Cardiac fibroblast (primary cell): ENCODE measurements around the gene LSAMP.
A peak's percentile ranks its signal among the peaks of the same experiment; 100 is the strongest.

Experiments used
- DNase-seq, 2 donors: peaks; one replicate each; pipeline versions ENCODE4 v3.0.0 to v3.0.0-alpha.2; 2010; ENCODE audit warnings: low read depth in 2 of 2
- H3K4me3 ChIP-seq, 2 donors: replicated peaks in 1 of 2; 1 replicate in 1 of 2; 2 replicates in 1 of 2; pipeline ENCODE4 v1.5.1; 2011; ENCODE audit warnings: low read depth in 2 of 2, low read length in 2 of 2, mild to moderate bottlenecking in 2 of 2, moderate library complexity in 1 of 2
- TF ChIP-seq, protein P1 (sequence below): IDR thresholded peaks from one replicate; pipeline ENCODE4 v1.5.1; 2011; ENCODE audit warnings: low read depth, mild to moderate bottlenecking, low read length, inconsistent platforms

Gene LSAMP

DNA sequence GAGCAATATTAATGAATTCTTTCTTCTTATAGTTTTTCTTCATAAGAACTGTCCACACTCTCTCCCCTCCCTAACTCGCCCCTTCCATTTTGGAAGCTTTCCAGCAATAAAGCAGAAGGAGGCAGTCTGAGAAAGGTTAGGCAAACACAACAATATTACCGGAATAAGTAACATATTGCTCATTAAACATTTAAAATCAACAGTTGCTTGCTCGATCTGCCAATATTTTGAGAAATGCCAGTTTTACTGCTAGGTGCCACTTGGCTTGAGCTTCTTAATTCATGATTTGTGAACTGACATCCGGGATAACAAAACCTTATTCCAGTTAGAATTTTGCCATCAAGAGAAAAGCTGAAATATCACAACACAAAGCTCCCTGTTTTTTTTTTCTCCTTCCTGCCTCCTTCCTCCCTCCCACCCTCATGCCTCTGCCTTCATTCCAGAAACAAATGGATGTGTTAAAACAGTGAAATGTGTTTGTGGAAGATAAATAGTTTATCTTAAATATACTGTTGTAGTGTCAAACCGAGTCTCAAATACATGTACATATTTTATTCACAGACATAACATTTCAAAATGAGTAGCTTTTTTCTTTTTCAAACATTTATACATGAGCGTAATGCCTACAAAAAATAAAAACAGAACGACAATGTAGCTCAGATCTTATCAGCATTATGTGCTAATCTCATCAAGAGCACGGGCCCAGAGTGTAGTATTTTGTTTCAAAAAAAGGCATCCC is 568.2 kb downstream of the LSAMP start:
- DNase-seq: peak in 1 of 2 donors; percentile 34
- TF ChIP-seq, protein P1, sequence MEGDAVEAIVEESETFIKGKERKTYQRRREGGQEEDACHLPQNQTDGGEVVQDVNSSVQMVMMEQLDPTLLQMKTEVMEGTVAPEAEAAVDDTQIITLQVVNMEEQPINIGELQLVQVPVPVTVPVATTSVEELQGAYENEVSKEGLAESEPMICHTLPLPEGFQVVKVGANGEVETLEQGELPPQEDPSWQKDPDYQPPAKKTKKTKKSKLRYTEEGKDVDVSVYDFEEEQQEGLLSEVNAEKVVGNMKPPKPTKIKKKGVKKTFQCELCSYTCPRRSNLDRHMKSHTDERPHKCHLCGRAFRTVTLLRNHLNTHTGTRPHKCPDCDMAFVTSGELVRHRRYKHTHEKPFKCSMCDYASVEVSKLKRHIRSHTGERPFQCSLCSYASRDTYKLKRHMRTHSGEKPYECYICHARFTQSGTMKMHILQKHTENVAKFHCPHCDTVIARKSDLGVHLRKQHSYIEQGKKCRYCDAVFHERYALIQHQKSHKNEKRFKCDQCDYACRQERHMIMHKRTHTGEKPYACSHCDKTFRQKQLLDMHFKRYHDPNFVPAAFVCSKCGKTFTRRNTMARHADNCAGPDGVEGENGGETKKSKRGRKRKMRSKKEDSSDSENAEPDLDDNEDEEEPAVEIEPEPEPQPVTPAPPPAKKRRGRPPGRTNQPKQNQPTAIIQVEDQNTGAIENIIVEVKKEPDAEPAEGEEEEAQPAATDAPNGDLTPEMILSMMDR: no peak
- H3K4me3 ChIP-seq: no peak overlapping the region

DNA sequence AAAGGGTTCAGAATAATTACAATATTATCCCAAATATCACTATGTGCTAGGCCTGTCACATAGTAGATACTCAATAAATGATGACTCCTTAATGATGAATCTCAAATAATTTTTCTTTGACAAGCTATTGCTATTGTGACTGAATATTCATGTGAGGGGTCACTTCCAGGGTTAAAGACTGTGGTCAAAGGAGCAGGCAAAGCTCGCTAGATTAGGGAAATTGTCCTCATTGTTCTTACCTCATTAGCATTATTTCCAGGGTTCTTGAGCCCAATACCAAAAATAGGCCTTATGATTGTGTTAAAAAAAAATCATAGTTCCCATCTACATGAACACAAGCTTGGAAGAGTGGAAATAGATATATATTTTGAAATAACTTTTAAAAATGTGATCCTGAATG is 569.8 kb downstream of the LSAMP start:
- TF ChIP-seq, protein P1: no peak
- no peak for DNase-seq
- H3K4me3 ChIP-seq: no peak overlapping the region

DNA sequence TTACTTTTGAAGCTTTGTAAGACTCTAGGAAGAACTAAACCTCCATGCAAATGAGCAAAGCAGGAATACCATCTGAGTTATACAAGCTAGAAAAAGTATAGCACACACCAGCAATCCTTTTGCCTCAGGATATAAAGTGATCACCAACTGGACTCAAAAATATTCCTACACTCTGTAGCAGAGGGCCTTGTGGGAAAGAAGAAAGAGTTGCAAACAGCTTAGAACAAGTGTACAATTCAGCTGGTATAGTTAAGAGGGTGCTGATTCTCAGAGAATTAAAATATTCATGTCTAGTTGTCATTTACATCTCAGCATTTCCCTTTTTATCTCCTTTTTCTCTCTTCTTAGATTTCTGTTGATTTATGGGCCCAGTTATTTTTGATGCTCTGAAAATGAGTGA is 573.6 kb downstream of the LSAMP start:
- DNase-seq: no peak
- TF ChIP-seq, protein P1: no peak
- H3K4me3 ChIP-seq: no peak overlapping the region

DNA sequence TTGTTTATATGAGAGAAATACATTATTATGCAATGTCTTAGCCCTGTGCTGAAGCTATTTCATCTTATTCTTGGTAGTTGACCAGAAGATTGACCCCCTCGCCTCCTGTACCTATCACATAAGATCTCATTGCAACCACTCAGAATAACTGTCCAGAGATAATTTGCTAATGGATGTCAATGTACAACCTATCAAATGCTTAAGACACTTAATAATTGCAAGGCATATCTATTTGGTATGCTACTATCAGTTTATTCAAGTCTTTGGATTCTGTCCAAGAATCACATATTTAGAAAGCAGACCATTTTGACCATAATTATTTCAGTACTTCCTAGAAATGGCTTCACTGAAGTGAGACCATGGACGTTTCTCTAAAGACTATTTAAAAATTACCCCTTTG is 580.4 kb downstream of the LSAMP start:
- no peak overlapping the region for H3K4me3 ChIP-seq
- peak in 1 of 2 donors; percentile 1 for DNase-seq
- TF ChIP-seq, protein P1: no peak

DNA sequence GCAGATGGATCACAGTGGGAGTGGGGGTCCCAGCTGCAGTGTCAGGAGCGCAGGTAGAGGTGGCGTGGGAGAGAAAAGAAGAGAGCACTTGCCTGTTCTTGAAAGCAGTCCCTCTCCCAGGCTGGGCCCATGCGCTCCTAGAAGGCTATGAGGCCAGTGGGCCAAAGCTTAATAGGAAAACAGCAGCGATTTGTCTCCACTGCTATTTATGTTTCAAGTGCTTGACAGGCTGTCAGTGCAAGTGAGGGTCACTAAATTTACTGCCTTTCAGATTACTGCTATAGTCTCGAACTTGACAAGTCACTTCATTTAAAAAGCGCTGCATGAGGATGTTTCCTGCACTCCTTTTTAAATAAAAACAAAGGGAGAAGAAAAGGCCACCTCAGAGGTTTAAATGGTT is 582.4 kb downstream of the LSAMP start:
- H3K4me3 ChIP-seq: no peak overlapping the region
- DNase-seq: no peak
- TF ChIP-seq, protein P1: no peak

DNA sequence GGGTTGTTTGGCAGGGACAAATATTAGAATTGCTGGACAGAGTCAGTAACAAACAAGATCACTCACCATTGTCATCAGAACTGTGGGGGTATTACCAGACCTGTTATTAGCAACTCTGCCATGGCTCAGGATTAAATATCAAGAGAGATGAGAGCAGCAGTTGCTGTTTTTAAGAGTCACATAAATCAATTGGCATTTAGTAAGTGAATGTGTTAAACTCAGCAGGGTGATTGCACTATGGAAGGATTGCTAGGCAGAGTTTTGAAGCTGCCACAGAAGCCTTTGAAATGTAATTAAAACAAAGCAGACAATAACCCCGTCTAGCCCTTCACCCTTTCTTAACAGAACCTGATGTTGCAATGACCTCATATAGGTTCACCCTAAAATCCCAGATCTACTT is 583.2 kb downstream of the LSAMP start:
- TF ChIP-seq, protein P1: no peak
- no peak for DNase-seq
- no peak overlapping the region for H3K4me3 ChIP-seq

DNA sequence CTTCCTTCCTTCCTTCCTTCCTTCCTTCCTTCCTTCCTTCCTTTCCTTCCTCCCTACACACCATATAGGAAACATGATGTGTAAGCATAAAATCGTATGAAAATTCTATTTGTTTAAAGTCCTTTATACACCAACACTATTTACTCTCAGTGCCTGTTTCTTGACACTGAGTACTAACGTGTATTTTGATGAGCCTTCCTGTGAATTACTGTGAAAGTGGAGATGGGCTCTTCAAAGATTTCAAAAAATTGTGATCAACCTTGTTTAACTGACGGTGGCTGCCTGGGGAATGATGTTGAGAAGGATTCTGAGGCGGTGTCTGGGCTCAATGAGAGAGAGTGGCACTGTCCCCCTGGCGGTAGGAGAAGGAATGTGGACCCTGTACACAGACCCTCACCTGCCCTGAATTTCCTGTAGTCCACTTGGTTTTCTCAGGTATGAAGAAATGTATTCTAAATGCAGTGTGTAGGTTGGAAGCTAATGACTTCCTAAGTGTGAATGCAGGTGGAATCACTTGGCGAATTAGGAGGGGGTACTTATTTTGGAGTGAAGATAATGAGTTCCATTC is 584.0 kb downstream of the LSAMP start:
- no peak overlapping the region for H3K4me3 ChIP-seq
- TF ChIP-seq, protein P1: no peak
- DNase-seq: no peak
